ENCODE data around the gene ZSCAN5B. TPM values are rescaled to one million over a fixed set of nuclear protein-coding genes. Genes with fewer than 3 reads are reported as not detected.

Gene ZSCAN5B
- total and polyA plus RNA-seq, 8 donors, result 0.14 to 0.22 (median 0.21) TPM; not detected in 4

- TF ChIP-seq CTCF (IDR thresholded peaks at IDR 0.05), result no peak
- Histone ChIP-seq H3K4me1 (peaks cover 0 to 3% of the 10 kb centered on the region in 2 donors), H3K27me3 (no peaks in the 10 kb centered on the region), H3K27ac (no peak overlapping the region), H3K36me3 (peaks cover 0 to 33% of the 10 kb centered on the region in 2 donors), H3K9me3 (no peaks in the 10 kb centered on the region), H3K4me3 (no peak overlapping the region)
- intact Hi-C loops (cut with DNase I), result no loop called here
- ATAC-seq, result no peak
- no peak for DNase-seq
Measured at GRCh38 chr19:56161534-56161933, 36.0 kb downstream of the ZSCAN5B start.

DNA sequence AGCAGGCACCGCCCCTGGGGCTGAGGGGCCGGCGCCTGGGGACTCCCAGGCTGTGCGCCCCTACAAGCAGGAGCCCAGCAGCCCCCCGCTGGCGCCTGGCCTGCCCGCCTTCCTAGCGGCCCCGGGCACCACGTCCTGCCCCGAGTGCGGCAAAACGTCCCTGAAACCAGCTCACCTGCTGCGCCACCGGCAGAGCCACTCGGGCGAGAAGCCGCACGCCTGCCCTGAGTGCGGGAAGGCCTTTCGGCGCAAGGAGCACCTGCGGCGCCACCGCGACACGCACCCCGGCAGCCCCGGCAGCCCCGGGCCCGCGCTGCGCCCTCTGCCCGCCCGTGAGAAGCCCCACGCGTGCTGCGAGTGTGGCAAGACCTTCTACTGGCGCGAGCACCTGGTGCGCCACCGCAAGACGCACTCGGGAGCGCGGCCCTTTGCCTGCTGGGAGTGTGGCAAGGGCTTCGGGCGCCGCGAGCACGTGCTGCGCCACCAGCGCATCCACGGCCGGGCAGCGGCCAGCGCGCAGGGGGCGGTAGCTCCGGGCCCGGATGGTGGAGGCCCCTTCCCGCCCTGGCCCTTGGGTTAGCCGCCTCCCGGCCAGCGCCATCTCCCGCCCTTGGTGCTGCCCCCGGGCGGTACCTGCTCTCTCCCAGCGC lies 37.8 kb downstream of the ZSCAN5B start:
- DNase-seq (no peak), ATAC-seq (no peak)
- Histone ChIP-seq H3K27ac (no peak overlapping the region), H3K9me3 (no peaks in the 10 kb centered on the region), H3K4me1 (peaks cover 0 to 3% of the 10 kb centered on the region in 2 donors), H3K36me3 (peaks cover 0 to 50% of the 10 kb centered on the region in 2 donors), H3K4me3 (no peak overlapping the region), H3K27me3 (no peaks in the 10 kb centered on the region)
- intact Hi-C loops (cut with DNase I), result no loop called here
- TF ChIP-seq CTCF (IDR thresholded peaks at IDR 0.05), result no peak

DNA sequence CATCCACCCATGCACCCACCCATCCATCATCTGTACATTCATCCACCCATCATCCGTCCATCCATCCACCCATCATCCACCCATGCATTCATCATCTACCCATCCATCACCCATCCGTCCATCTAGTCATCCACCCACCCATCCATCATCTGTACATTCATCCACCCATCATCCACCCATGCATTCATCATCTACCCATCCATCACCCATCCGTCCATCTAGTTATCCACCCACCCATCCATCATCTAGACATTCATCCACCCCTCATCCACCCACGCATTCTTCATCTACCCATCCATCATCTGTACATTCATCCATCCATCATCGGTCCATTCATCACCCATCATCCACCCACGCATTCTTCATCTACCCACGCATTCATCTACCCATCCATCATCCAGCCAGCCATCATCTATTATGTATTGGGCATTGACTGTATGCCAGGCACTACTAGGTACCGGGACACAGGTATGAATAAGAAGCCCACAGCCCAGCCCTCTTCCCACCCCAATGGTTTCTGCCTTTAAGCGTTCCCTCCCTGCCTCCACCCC lies 38.5 kb downstream of the ZSCAN5B start:
- Histone ChIP-seq H3K4me3 (no peak overlapping the region), H3K36me3 (peaks cover 0 to 56% of the 10 kb centered on the region in 2 donors), H3K9me3 (no peaks in the 10 kb centered on the region), H3K4me1 (peaks cover 0 to 3% of the 10 kb centered on the region in 2 donors), H3K27ac (no peak overlapping the region), H3K27me3 (no peaks in the 10 kb centered on the region)
- TF ChIP-seq CTCF (IDR thresholded peaks at IDR 0.05), result no peak
- no peak for ATAC-seq
- DNase-seq, result no peak
- intact Hi-C loops (cut with DNase I), result no loop called here

- no peak for TF ChIP-seq CTCF (IDR thresholded peaks at IDR 0.05)
- intact Hi-C loops (cut with DNase I), result no loop called here
- ATAC-seq (no peak), DNase-seq (no peak)
- peaks cover 0 to 3% of the 10 kb centered on the region in 2 donors for H3K4me1 ChIP-seq
- H3K4me3 ChIP-seq, result no peak overlapping the region
- no peaks in the 10 kb centered on the region for H3K9me3 ChIP-seq
- no peak overlapping the region for H3K27ac ChIP-seq
- peaks cover 0 to 56% of the 10 kb centered on the region in 2 donors for H3K36me3 ChIP-seq
- no peaks in the 10 kb centered on the region for H3K27me3 ChIP-seq
Measured at GRCh38 chr19:56158170-56158757, 39.3 kb downstream of the ZSCAN5B start.

DNA sequence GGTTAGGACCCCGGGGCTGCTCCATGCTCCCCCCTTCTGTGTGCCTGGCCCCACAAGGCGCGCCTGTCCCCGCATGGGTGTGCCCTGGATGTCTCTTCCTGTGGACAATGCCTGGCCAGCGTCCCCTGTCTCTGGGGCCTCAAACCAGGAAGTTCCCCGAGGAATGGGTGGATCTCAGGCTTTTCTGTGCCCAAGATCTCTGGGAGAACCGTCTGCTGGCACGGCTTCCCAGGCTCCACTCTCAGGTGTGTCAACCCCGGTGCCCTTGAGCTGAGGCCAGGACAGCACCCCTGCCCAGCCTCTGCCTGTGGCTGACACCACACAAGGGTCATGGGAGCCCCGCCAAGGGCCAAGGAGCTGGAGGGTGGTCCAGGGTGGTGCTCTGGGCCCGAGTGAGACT lies 40.8 kb downstream of the ZSCAN5B start:
- ATAC-seq, result no peak

More for the DNA sequence above, 40.8 kb downstream of the ZSCAN5B start:
- intact Hi-C loops (cut with DNase I), result no loop called here
- no peak for DNase-seq
- H3K27ac ChIP-seq, result peak overlapping the region; percentile 33 to 70
- peaks cover 0 to 56% of the 10 kb centered on the region in 2 donors for H3K36me3 ChIP-seq
- H3K4me1 ChIP-seq, result peaks cover 0 to 3% of the 10 kb centered on the region in 2 donors
- no peaks in the 10 kb centered on the region for H3K9me3 ChIP-seq
- TF ChIP-seq CTCF (IDR thresholded peaks at IDR 0.05), result no peak
- no peaks in the 10 kb centered on the region for H3K27me3 ChIP-seq
- H3K4me3 ChIP-seq, result no peak overlapping the region

All from left lung (tissue), 10 donors.